ENCODE data around the gene PCDH9. TPM values are rescaled to one million over a fixed set of nuclear protein-coding genes. Genes with fewer than 3 reads are reported as not detected.

Gene PCDH9
- total and polyA plus RNA-seq, 7 donors = under 0.01 to 15.7 (median 8.7) TPM; not detected in 1

GRCh38 chr13:66399873-66400272 is 830.3 kb downstream of the PCDH9 start:
- Histone ChIP-seq H3K36me3 (no peaks in the 10 kb centered on the region), H3K27ac (no peak overlapping the region), H3K27me3 (no peaks in the 10 kb centered on the region), H3K4me3 (no peak overlapping the region), H3K4me1 (no peaks in the 10 kb centered on the region), H3K9me3 (no peaks in the 10 kb centered on the region)
- 85% methylated on average over 1 of the region's 1 CpG for WGBS, 2 donors
- no peak for DNase-seq
- TF ChIP-seq CTCF (IDR thresholded peaks at IDR 0.05) (no peak), POLR2AphosphoS5 (IDR thresholded peaks at IDR 0.05) (no peak), EP300 (IDR thresholded peaks at IDR 0.05) (no peak), POLR2A (IDR thresholded peaks at IDR 0.05) (no peak)
- intact Hi-C loops (cut with DNase I) = no loop called here

- Histone ChIP-seq H3K4me3 (no peak overlapping the region), H3K27ac (no peak overlapping the region), H3K36me3 (no peaks in the 10 kb centered on the region), H3K9me3 (no peaks in the 10 kb centered on the region), H3K27me3 (no peaks in the 10 kb centered on the region), H3K4me1 (no peaks in the 10 kb centered on the region)
- no peak for TF ChIP-seq CTCF (IDR thresholded peaks at IDR 0.05)
- no peak for TF ChIP-seq EP300 (IDR thresholded peaks at IDR 0.05)
- no peak for TF ChIP-seq POLR2A (IDR thresholded peaks at IDR 0.05)
- no peak for TF ChIP-seq POLR2AphosphoS5 (IDR thresholded peaks at IDR 0.05)
- no peak for DNase-seq
- intact Hi-C loops (cut with DNase I) = no loop called here
- WGBS, 2 donors = 84 to 91% methylated on average over 3 of the region's 3 CpGs
These were observed 833.0 kb downstream of the PCDH9 start for GRCh38 chr13:66397133-66397532.

GRCh38 chr13:66391322-66391721 is 838.8 kb downstream of the PCDH9 start:
- Histone ChIP-seq H3K27ac (no peak overlapping the region), H3K4me1 (no peaks in the 10 kb centered on the region), H3K9me3 (no peaks in the 10 kb centered on the region), H3K36me3 (no peaks in the 10 kb centered on the region), H3K27me3 (no peaks in the 10 kb centered on the region), H3K4me3 (no peak overlapping the region)
- 76 to 80% methylated on average over 1 of the region's 1 CpG for WGBS, 2 donors
- DNase-seq = no peak
- no peak for TF ChIP-seq POLR2AphosphoS5 (IDR thresholded peaks at IDR 0.05)
- intact Hi-C loops (cut with DNase I) = no loop called here

- H3K9me3 ChIP-seq = no peaks in the 10 kb centered on the region
- H3K27ac ChIP-seq = no peak overlapping the region
- H3K4me1 ChIP-seq = no peaks in the 10 kb centered on the region
- no peak overlapping the region for H3K4me3 ChIP-seq
- no peaks in the 10 kb centered on the region for H3K36me3 ChIP-seq
- WGBS, 2 donors = 92 to 96% methylated on average over 3 of the region's 3 CpGs
- no peak for DNase-seq
- TF ChIP-seq POLR2AphosphoS5 (IDR thresholded peaks at IDR 0.05) = no peak
- TF ChIP-seq POLR2A (IDR thresholded peaks at IDR 0.05) = no peak
- TF ChIP-seq EP300 (IDR thresholded peaks at IDR 0.05) = no peak
- TF ChIP-seq CTCF (IDR thresholded peaks at IDR 0.05) = no peak
- intact Hi-C loops (cut with DNase I) = no loop called here
- no peaks in the 10 kb centered on the region for H3K27me3 ChIP-seq
These were observed 851.2 kb downstream of the PCDH9 start for GRCh38 chr13:66378894-66379293.

- no peaks in the 10 kb centered on the region for H3K36me3 ChIP-seq
- DNase-seq = no peak
- H3K9me3 ChIP-seq = no peaks in the 10 kb centered on the region
- 43 to 74% methylated on average over 2 of the region's 2 CpGs for WGBS, 2 donors
- H3K4me1 ChIP-seq = no peaks in the 10 kb centered on the region
- no peak overlapping the region for H3K27ac ChIP-seq
- no peak overlapping the region for H3K4me3 ChIP-seq
- TF ChIP-seq CTCF (IDR thresholded peaks at IDR 0.05) = no peak
- TF ChIP-seq EP300 (IDR thresholded peaks at IDR 0.05) = no peak
- no peak for TF ChIP-seq POLR2AphosphoS5 (IDR thresholded peaks at IDR 0.05)
- TF ChIP-seq POLR2A (IDR thresholded peaks at IDR 0.05) = no peak
- no peaks in the 10 kb centered on the region for H3K27me3 ChIP-seq
- intact Hi-C loops (cut with DNase I) = no loop called here
These were observed 852.6 kb downstream of the PCDH9 start for GRCh38 chr13:66377569-66377968.
